Peyer's patch (tissue), 4 donors: ENCODE data around the gene DEFB132.

ENCODE experiments used
- CTCF ChIP-seq, 6 experiments: fragments of 450-650 bp in 4 of 6; fragments of 200-600 bp in 2 of 6; sonication (generic) in 1 of 6; IDR thresholded peaks; one replicate each; pipeline ENCODE4 v1.5.1; 2017 to 2019; ENCODE audit warnings: antibody characterized with exemption in 6 of 6, mild to moderate bottlenecking in 3 of 6, moderate library complexity in 1 of 6
- POLR2A ChIP-seq, 2 donors: fragments of 450-650 bp; IDR thresholded peaks; one replicate each; pipeline ENCODE4 v1.5.1; 2017; ENCODE audit warnings: antibody characterized with exemption in 2 of 2, mild to moderate bottlenecking in 2 of 2, moderate library complexity in 2 of 2

GRCh38 chr20:259981-260380, 2.5 kb downstream of the DEFB132 start:
- no peak for TF ChIP-seq CTCF (IDR thresholded peaks at IDR 0.05)
- no peak for TF ChIP-seq POLR2A (IDR thresholded peaks at IDR 0.05)
